Measurements from ENCODE around the gene AMPH. TPM values are rescaled to one million over a fixed set of nuclear protein-coding genes. Genes with fewer than 3 reads are reported as not detected.

Gene AMPH
- total RNA-seq, result 0.25 and 0.34 TPM in 2 replicates

DNA sequence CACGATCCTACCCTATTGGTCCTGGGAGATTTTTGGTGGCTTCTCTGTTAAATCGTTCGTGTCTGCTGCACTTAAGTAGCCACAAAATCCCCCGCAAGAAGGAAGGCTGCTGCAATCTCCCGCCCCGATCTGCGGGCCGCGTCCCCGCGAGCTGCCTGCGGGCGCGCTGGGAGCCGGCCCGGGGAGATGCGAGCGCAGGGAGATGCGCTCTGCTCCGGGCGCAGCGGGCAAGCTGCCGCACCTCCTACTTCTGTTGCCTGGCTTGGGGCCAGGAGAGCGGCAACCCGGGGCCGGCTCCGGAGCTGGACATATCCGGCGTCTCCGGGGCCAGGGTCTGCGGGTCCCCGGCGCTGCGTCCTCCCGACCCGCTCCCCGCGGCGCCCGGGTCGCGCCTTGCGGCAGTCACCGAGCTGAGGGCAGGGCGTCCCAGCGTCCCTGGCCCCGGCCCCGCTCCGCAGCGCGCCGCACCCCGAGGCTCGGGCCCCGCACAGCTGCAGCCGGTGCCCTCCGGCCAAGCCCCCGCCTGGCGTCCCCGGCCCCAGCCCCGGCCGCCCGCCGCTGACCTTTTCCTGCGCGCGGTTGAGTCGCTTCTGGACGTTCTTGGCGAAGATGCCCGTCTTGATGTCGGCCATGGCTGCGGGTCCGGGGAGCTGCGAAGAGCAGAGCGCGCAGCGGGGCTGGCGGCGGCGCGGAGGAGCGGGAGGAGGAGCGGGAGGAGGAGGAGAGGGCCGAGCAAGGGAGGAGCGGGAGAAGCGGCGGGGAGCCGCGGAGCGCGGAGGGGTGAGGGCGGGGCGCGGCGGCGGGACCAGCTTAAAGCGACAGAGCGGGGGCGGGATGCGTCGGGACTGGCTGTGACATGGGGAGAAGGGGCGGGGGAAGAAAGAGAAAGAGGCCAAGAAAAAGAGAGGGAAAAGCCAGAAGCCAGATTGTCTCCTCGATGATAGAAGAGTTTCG lies at the start of gene AMPH:
Gene AMPH (minus strand): TSS at position 654 of the 954 bp plus-strand sequence. CDS start 22 bp downstream, at position 632.
- Histone ChIP-seq H3K36me3 (ENCODE audit: control insufficient read depth, insufficient read depth, low read length) (no peaks in the 10 kb centered on the region), H3K4me3 (ENCODE audit: low read depth, low read length) (peak within 1 kb of the TSS; percentile 39), H3K27me3 (ENCODE audit: control insufficient read depth, insufficient read depth, low read length) (peaks cover 35% of the 10 kb centered on the region)
- no peak for DNase-seq (ENCODE audit: low read depth)
- TF ChIP-seq CTCF (IDR thresholded peaks at IDR 0.05; ENCODE audit: insufficient read depth, low read length, poor library complexity, severe bottlenecking), result no peak

DNA sequence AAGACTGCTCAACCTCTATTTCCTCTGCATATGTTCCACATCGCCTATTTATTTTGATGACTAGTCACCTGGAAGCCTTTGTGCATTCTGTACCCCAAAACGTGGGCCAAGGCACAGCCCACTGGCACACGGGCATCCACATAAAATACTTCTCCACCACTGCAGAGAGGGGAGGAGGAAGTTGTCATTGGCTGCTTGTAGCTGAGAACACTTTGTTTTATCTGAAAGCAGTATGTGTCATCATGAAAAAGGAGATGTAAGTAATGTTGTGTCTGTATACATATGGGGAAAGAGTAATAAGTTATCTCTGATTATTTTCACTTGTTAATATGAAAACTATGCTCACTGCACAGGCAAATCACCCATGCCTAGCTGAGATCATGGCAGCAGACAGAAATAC lies 48.2 kb upstream of the AMPH start:
- H3K27me3 ChIP-seq (ENCODE audit: control insufficient read depth, insufficient read depth, low read length), result no peaks in the 10 kb centered on the region
- H3K4me3 ChIP-seq (ENCODE audit: low read depth, low read length), result no peak overlapping the region
- no peak for DNase-seq (ENCODE audit: low read depth)
- H3K36me3 ChIP-seq (ENCODE audit: control insufficient read depth, insufficient read depth, low read length), result no peaks in the 10 kb centered on the region
- TF ChIP-seq CTCF (IDR thresholded peaks at IDR 0.05; ENCODE audit: insufficient read depth, low read length, poor library complexity, severe bottlenecking), result no peak

DNA sequence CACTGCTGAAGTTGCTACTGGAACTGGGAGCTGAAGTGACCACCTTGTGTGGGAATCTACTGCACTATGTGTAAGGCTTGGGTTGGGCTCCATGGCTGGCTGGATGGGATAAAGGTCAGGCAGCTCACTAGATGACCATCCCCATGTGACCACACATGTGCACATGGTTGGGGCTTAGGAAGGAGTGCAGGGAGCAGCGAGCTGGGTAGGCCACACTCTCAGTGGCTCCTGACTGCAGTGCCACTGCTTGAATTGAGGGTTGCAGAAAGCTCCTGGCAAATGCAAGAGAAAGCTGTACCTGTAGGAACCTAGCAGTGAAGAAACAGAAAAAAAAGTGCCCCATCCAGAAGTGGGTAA lies 47.5 kb upstream of the AMPH start:
- H3K27me3 ChIP-seq (ENCODE audit: control insufficient read depth, insufficient read depth, low read length), result no peaks in the 10 kb centered on the region
- H3K36me3 ChIP-seq (ENCODE audit: control insufficient read depth, insufficient read depth, low read length), result no peaks in the 10 kb centered on the region
- TF ChIP-seq CTCF (IDR thresholded peaks at IDR 0.05; ENCODE audit: insufficient read depth, low read length, poor library complexity, severe bottlenecking), result no peak
- no peak for DNase-seq (ENCODE audit: low read depth)
- no peak overlapping the region for H3K4me3 ChIP-seq (ENCODE audit: low read depth, low read length)

GRCh38 chr7:38677981-38678697 lies 47.0 kb upstream of the AMPH start:
- no peaks in the 10 kb centered on the region for H3K36me3 ChIP-seq (ENCODE audit: control insufficient read depth, insufficient read depth, low read length)
- DNase-seq (ENCODE audit: low read depth), result no peak
- H3K27me3 ChIP-seq (ENCODE audit: control insufficient read depth, insufficient read depth, low read length), result no peaks in the 10 kb centered on the region
- H3K4me3 ChIP-seq (ENCODE audit: low read depth, low read length), result no peak overlapping the region
- no peak for TF ChIP-seq CTCF (IDR thresholded peaks at IDR 0.05; ENCODE audit: insufficient read depth, low read length, poor library complexity, severe bottlenecking)

DNA sequence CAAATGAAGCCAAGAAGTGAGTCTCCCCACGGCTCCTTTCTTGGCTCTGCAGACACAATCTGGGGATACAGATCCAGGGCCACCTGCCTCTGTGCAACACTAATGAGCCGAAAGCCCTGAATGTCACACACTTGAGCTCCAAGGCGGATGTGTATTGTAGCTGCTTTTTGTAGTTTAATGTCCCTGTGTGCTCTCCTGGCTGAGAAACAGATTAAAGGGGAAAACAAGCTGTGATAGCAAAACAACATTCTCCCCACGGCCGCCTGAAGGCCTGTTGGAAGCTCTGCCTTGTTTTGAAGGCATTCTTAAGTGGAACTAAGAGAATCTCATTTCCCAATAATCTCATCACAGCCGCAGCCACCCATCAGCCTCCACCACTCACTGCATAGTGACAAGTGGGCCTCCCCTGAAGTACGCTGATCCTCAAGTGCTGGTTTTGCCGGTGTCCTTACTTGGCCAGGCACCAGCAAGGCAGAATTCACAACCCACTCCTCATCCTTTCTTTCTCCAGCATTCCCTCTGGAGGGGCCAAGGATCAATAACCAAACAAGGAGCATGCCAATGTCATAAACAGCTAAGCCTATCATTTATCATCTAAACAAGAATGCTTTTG lies 44.4 kb upstream of the AMPH start:
- no peak for DNase-seq (ENCODE audit: low read depth)
- Histone ChIP-seq H3K4me3 (ENCODE audit: low read depth, low read length) (no peak overlapping the region), H3K36me3 (ENCODE audit: control insufficient read depth, insufficient read depth, low read length) (no peaks in the 10 kb centered on the region), H3K27me3 (ENCODE audit: control insufficient read depth, insufficient read depth, low read length) (no peaks in the 10 kb centered on the region)
- no peak for TF ChIP-seq CTCF (IDR thresholded peaks at IDR 0.05; ENCODE audit: insufficient read depth, low read length, poor library complexity, severe bottlenecking)

Measured in kidney epithelial cell (primary cell).